Measurements from ENCODE around the gene HES5. TPM values are rescaled to one million over a fixed set of nuclear protein-coding genes. Genes with fewer than 3 reads are reported as not detected.

The HES5 gene
- polyA plus RNA-seq, 1 donor (not counting 4 experiments of a cell fraction or from before 2014, with no cell fraction given): 0.33 TPM

GRCh38 chr1:2575801-2576663 is 46.0 kb upstream of the HES5 start:
- Histone ChIP-seq H3K4me3 (ENCODE audit: control insufficient read depth in 2 of 3, extremely low read depth in 1 of 3, insufficient read depth in 2 of 3, low read depth in 1 of 3, low read length in 3 of 3) (no peak overlapping the region), H3K4me1 (ENCODE audit: control insufficient read depth, extremely low read depth, insufficient read depth, low read length) (no peaks in the 10 kb centered on the region), H3K27me3 (ENCODE audit: control insufficient read depth, extremely low read depth, insufficient read depth, low read length) (peaks cover 6% of the 10 kb centered on the region), H3K4me2 (ENCODE audit: control insufficient read depth, extremely low read depth, insufficient read depth, low read depth, low read length) (no peak overlapping the region), H3K27ac (ENCODE audit: control insufficient read depth, insufficient read depth, low read length) (no peak overlapping the region), H3K9me1 (ENCODE audit: control insufficient read depth, extremely low read depth, insufficient read depth, low read length) (no peaks in the 10 kb centered on the region), H3K79me2 (ENCODE audit: control insufficient read depth, insufficient read depth, low read length) (no peaks in the 10 kb centered on the region), H2AFZ (ENCODE audit: control insufficient read depth, low read length) (no peak overlapping the region), H4K20me1 (ENCODE audit: control insufficient read depth, extremely low read depth, insufficient read depth, low read length) (no peaks in the 10 kb centered on the region), H3K36me3 (ENCODE audit: control insufficient read depth in 2 of 2, extremely low read depth in 1 of 2, insufficient read depth in 2 of 2, low read length in 2 of 2) (no peaks in the 10 kb centered on the region), H3K9ac (ENCODE audit: control insufficient read depth, extremely low read depth, insufficient read depth, low read length) (no peak overlapping the region), H3K9me3 (ENCODE audit: control insufficient read depth, low read depth, low read length) (no peaks in the 10 kb centered on the region)
- FAIRE-seq (no peak), DNase-seq (ENCODE audit: low read depth, low spot score) (no peak)
- TF ChIP-seq EZH2 (IDR thresholded peaks at IDR 0.05; ENCODE audit: low read length) (no peak), CTCF (optimal IDR thresholded peaks at IDR 0.05 in 1 of 3, IDR thresholded peaks at IDR 0.05 in 1 of 3, conservative IDR thresholded peaks at IDR 0.05 in 1 of 3; ENCODE audit: extremely low read depth in 1 of 3, insufficient read depth in 2 of 3, low read length in 3 of 3) (no peak)
- dilution Hi-C loops (cut with MboI; ENCODE audit: extremely low pct_ligation_motif_present, low sequenced_read_pairs): no loop called here

GRCh38 chr1:2574350-2574749 is 44.3 kb upstream of the HES5 start:
- Histone ChIP-seq H2AFZ (ENCODE audit: control insufficient read depth, low read length) (no peak overlapping the region), H3K4me1 (ENCODE audit: control insufficient read depth, extremely low read depth, insufficient read depth, low read length) (no peaks in the 10 kb centered on the region), H3K9ac (ENCODE audit: control insufficient read depth, extremely low read depth, insufficient read depth, low read length) (no peak overlapping the region), H3K36me3 (ENCODE audit: control insufficient read depth in 2 of 2, extremely low read depth in 1 of 2, insufficient read depth in 2 of 2, low read length in 2 of 2) (no peaks in the 10 kb centered on the region), H3K4me2 (ENCODE audit: control insufficient read depth, extremely low read depth, insufficient read depth, low read depth, low read length) (no peak overlapping the region), H3K27me3 (ENCODE audit: control insufficient read depth, extremely low read depth, insufficient read depth, low read length) (peaks cover 10% of the 10 kb centered on the region), H3K9me3 (ENCODE audit: control insufficient read depth, low read depth, low read length) (no peaks in the 10 kb centered on the region), H3K79me2 (ENCODE audit: control insufficient read depth, insufficient read depth, low read length) (no peaks in the 10 kb centered on the region), H4K20me1 (ENCODE audit: control insufficient read depth, extremely low read depth, insufficient read depth, low read length) (no peaks in the 10 kb centered on the region), H3K9me1 (ENCODE audit: control insufficient read depth, extremely low read depth, insufficient read depth, low read length) (no peaks in the 10 kb centered on the region), H3K4me3 (ENCODE audit: control insufficient read depth in 2 of 3, extremely low read depth in 1 of 3, insufficient read depth in 2 of 3, low read depth in 1 of 3, low read length in 3 of 3) (no peak overlapping the region), H3K27ac (ENCODE audit: control insufficient read depth, insufficient read depth, low read length) (no peak overlapping the region)
- no peak for FAIRE-seq
- dilution Hi-C loops (cut with MboI; ENCODE audit: extremely low pct_ligation_motif_present, low sequenced_read_pairs): no loop called here
- TF ChIP-seq CTCF (optimal IDR thresholded peaks at IDR 0.05 in 1 of 3, IDR thresholded peaks at IDR 0.05 in 1 of 3, conservative IDR thresholded peaks at IDR 0.05 in 1 of 3; ENCODE audit: extremely low read depth in 1 of 3, insufficient read depth in 2 of 3, low read length in 3 of 3) (no peak), EZH2 (IDR thresholded peaks at IDR 0.05; ENCODE audit: low read length) (no peak)
- DNase-seq (ENCODE audit: low read depth, low spot score): no peak

Data from keratinocyte (primary cell).